Endometrium (tissue), 2 donors: ENCODE data around the gene SNTB2.

Experiments used
- FAIRE-seq: peaks from 2 replicates; lab custom pipeline; 2012; peaks lifted over from hg19 to GRCh38; lab: Jason Lieb, UNC
- donor health status: control.
- donor health status: control.

Gene SNTB2

GRCh38 chr16:69345923-69346322 is 159.0 kb downstream of the SNTB2 start:
- no peak for FAIRE-seq

- FAIRE-seq = no peak
Measured at GRCh38 chr16:69346683-69347082, 159.7 kb downstream of the SNTB2 start.

GRCh38 chr16:69348222-69348621 is 161.3 kb downstream of the SNTB2 start:
- no peak for FAIRE-seq

GRCh38 chr16:69349536-69349935 is 162.6 kb downstream of the SNTB2 start:
- no peak for FAIRE-seq

- FAIRE-seq = no peak
Measured at GRCh38 chr16:69350536-69351133, 163.7 kb downstream of the SNTB2 start.

- no peak for FAIRE-seq
Measured at GRCh38 chr16:69351309-69352027, 164.5 kb downstream of the SNTB2 start, which contains the start of gene TMED6. TMED6 (minus strand) TSS chr16:69351786; CDS start chr16:69351753, 33 bp downstream.
